PC-3 (cell line): Measurements from ENCODE around the gene ANKRD40. TPM values are rescaled to one million over a fixed set of nuclear protein-coding genes. Genes with fewer than 3 reads are reported as not detected.

Experiments used
- ATAC-seq: fragments of 200-7000 bp; cut with Tn5 transposase; 2 replicates; pipeline ENCODE4 v1.9.1; 2020; ENCODE audit warnings: mild to moderate bottlenecking, moderate library complexity
- BruUV-seq: library from RNA; stranded (reverse); fragments of 400-500 nt; replicated peaks from 2 replicates; lab custom pipeline; 2021; lab: Mats Ljungman, UMichigan
- CTCF ChIA-PET: fragments of 300-600 bp; sonication (Branson Sonifier 250); formaldehyde crosslinking; loops from one replicate; lab custom pipeline; 2022; ENCODE audit warnings: antibody characterized with exemption; lab: Charles Lee
- POLR2A ChIA-PET: fragments of 300-600 bp; sonication (Branson Sonifier 250); formaldehyde crosslinking; loops from one replicate; lab custom pipeline; 2022; ENCODE audit warnings: antibody characterized with exemption; ENCODE audit not compliant: unreplicated experiment; lab: Charles Lee
- DNase-seq: peaks from one replicate; pipeline ENCODE4 v3.0.0-alpha.2; 2015
- H2AFZ ChIP-seq: fragments of 300-600 bp; sonication (generic); 2 replicates; pipeline ENCODE4 v1.6.0; 2016; ENCODE audit warnings: antibody characterized with exemption, low read length
- H3F3A ChIP-seq: fragments of 300-600 bp; sonication (generic); one replicate; pipeline ENCODE4 v1.6.0; 2017; ENCODE audit warnings: antibody characterized with exemption, low read length, control low read depth, mild to moderate bottlenecking; ENCODE audit not compliant: unreplicated experiment
- H3K27ac ChIP-seq: fragments of 300-600 bp; sonication (generic); 2 replicates; pipeline ENCODE4 v1.5.1; 2016; ENCODE audit warnings: mild to moderate bottlenecking, low read length
- H3K27me3 ChIP-seq: fragments of 300-600 bp; sonication (generic); 2 replicates; pipeline ENCODE4 v1.6.1; 2016; ENCODE audit warnings: low read length, mixed read lengths
- H3K36me3 ChIP-seq: fragments of 300-600 bp; sonication (generic); 2 replicates; pipeline ENCODE4 v1.6.1; 2016; ENCODE audit warnings: low read depth, mixed run types, low read length, mixed read lengths
- H3K4me1 ChIP-seq: fragments of 300-600 bp; sonication (generic); 2 replicates; pipeline ENCODE4 v1.5.1; 2016; ENCODE audit warnings: low read length; ENCODE audit not compliant: insufficient read depth
- H3K4me2 ChIP-seq: fragments of 300-600 bp; sonication (generic); 2 replicates; pipeline ENCODE4 v1.6.0; 2016; ENCODE audit warnings: low read length
- H3K4me3 ChIP-seq: fragments of 300-600 bp; sonication (generic); 2 replicates; pipeline ENCODE4 v1.5.1; 2016; ENCODE audit warnings: mild to moderate bottlenecking, low read length, mixed read lengths
- H3K79me2 ChIP-seq: fragments of 300-600 bp; sonication (generic); 2 replicates; pipeline ENCODE4 v1.6.1; 2017; ENCODE audit warnings: low read length, mixed read lengths
- H3K9ac ChIP-seq: fragments of 300-600 bp; sonication (generic); 2 replicates; pipeline ENCODE4 v1.6.0; 2016; ENCODE audit warnings: mild to moderate bottlenecking, low read length
- H3K9me2 ChIP-seq: fragments of 300-600 bp; sonication (generic); replicated peaks from 2 replicates; pipeline ENCODE4 v1.6.1; 2016; ENCODE audit warnings: mixed run types, low read length, mixed read lengths
- H3K9me3 ChIP-seq: fragments of 300-600 bp; sonication (generic); 2 replicates; pipeline ENCODE4 v1.6.1; 2016; ENCODE audit warnings: low read length, mixed read lengths
- H4K20me1 ChIP-seq: fragments of 300-600 bp; sonication (generic); 2 replicates; pipeline ENCODE4 v1.6.1; 2016; ENCODE audit warnings: low read length, mixed read lengths
- CTCF ChIP-seq: fragments of 300-600 bp; sonication (generic); conservative IDR thresholded peaks from 2 replicates; pipeline ENCODE4 v1.5.1; 2017; ENCODE audit warnings: antibody characterized with exemption, low read depth, mild to moderate bottlenecking, low read length
- EZH2 ChIP-seq: fragments of 300-600 bp; sonication (generic); IDR thresholded peaks from one replicate; pipeline ENCODE4 v1.6.1; 2017; ENCODE audit warnings: antibody characterized with exemption, mild to moderate bottlenecking, low read length; ENCODE audit not compliant: unreplicated experiment
- EZH2phosphoT487 ChIP-seq: fragments of 300-600 bp; sonication (generic); IDR thresholded peaks from 2 replicates; pipeline ENCODE4 v1.6.1; 2018; ENCODE audit warnings: mild to moderate bottlenecking, antibody characterized with exemption, low read length, borderline replicate concordance
- intact Hi-C: fragments of 100-400 bp; cut with micrococcal nuclease; formaldehyde crosslinking; loops from 2 replicates; pipeline ENCODE4 v1.9.0; 2023
- total RNA-seq: library from RNA; depleted of rRNA; stranded (reverse); fragments of >200 nt; gene quantifications from 2 replicates; pipeline ENCODE4 v1.2.3, GENCODE V29; 2014

Gene ANKRD40
- total RNA-seq, 1 experiment from 2014 or later = 44.2 TPM

- peaks cover 5% of the 10 kb centered on the region for H3F3A ChIP-seq
- ChIA-PET CTCF (interaction anchor here (0.6 kb wide), 1 partner anchor 30 kb away, joined by 3 read pairs; no protein-coding TSS in a partner anchor), POLR2A (interaction anchor here (0.6 kb wide), 1 partner anchor 34 kb away, joined by 17 read pairs; no protein-coding TSS in a partner anchor)
- DNase-seq (no peak), ATAC-seq (no peak)
- peaks cover 81% of the 10 kb centered on the region for H3K79me2 ChIP-seq
- H3K9ac ChIP-seq = no peak overlapping the region
- TF ChIP-seq CTCF = no peak
- no peak for TF ChIP-seq EZH2
- no peak for TF ChIP-seq EZH2phosphoT487
- peaks cover 27% of the 10 kb centered on the region for H3K36me3 ChIP-seq
- H3K27me3 ChIP-seq = no peaks in the 10 kb centered on the region
- H3K4me1 ChIP-seq = peaks cover 48% of the 10 kb centered on the region
- no peak overlapping the region for H2AFZ ChIP-seq
- no peak overlapping the region for H3K4me2 ChIP-seq
- no peaks in the 10 kb centered on the region for H4K20me1 ChIP-seq
- H3K27ac ChIP-seq = no peak overlapping the region
- no peaks in the 10 kb centered on the region for H3K9me3 ChIP-seq
- intact Hi-C loops = no loop called here
- H3K9me2 ChIP-seq = no peaks in the 10 kb centered on the region
- no peak overlapping the region for H3K4me3 ChIP-seq
- BruUV-seq = no TSS peak
These were observed 4.6 kb downstream of the ANKRD40 start for GRCh38 chr17:50703162-50703561.

GRCh38 chr17:50699410-50699809 is 8.3 kb downstream of the ANKRD40 start:
- Histone ChIP-seq H3K27me3 (no peaks in the 10 kb centered on the region), H3K4me1 (peaks cover 80% of the 10 kb centered on the region), H3K9me2 (no peaks in the 10 kb centered on the region), H3K36me3 (peaks cover 55% of the 10 kb centered on the region), H3K4me3 (peak overlapping the region; percentile 36), H3K79me2 (peaks cover 65% of the 10 kb centered on the region), H3F3A (peaks cover 5% of the 10 kb centered on the region), H3K27ac (peak overlapping the region; percentile 87), H3K4me2 (peak overlapping the region; percentile 82), H3K9me3 (no peaks in the 10 kb centered on the region), H4K20me1 (no peaks in the 10 kb centered on the region), H3K9ac (peak overlapping the region; percentile 27), H2AFZ (no peak overlapping the region)
- BruUV-seq = no TSS peak
- intact Hi-C loops = loop anchor here (5.0 kb wide), 1 partner anchor 143 kb away; no protein-coding TSS in a partner anchor
- TF ChIP-seq EZH2 (no peak), EZH2phosphoT487 (no peak), CTCF (no peak)
- CTCF ChIA-PET = no interaction called here
- POLR2A ChIA-PET = no interaction called here
- DNase-seq (peak; percentile 96), ATAC-seq (peak; percentile 80)

- intact Hi-C loops = loop anchor here (5.0 kb wide), 1 partner anchor 145 kb away; no protein-coding TSS in a partner anchor
- peak overlapping the region; percentile 82 for H3K4me2 ChIP-seq
- DNase-seq (peak; percentile 61), ATAC-seq (no peak)
- H3K27me3 ChIP-seq = no peaks in the 10 kb centered on the region
- H2AFZ ChIP-seq = no peak overlapping the region
- H3K4me1 ChIP-seq = peaks cover 88% of the 10 kb centered on the region
- H3K4me3 ChIP-seq = no peak overlapping the region
- TF ChIP-seq CTCF (peak; percentile 73), EZH2phosphoT487 (no peak)
- CTCF ChIA-PET = interaction anchor here (0.6 to 1.0 kb wide), 4 partner anchors 49 to 145 kb away, joined by 3 to 4 read pairs (median 3); no protein-coding TSS in a partner anchor
- peaks cover 51% of the 10 kb centered on the region for H3K79me2 ChIP-seq
- H3K9me3 ChIP-seq = no peaks in the 10 kb centered on the region
- H3K27ac ChIP-seq = peak overlapping the region; percentile 87
- H3F3A ChIP-seq = peaks cover 13% of the 10 kb centered on the region
- 0 out of 2 replicates have a peak overlapping the region, but pooled peaks have one; percentile 27 for H3K9ac ChIP-seq
- H4K20me1 ChIP-seq = no peaks in the 10 kb centered on the region
- H3K9me2 ChIP-seq = no peaks in the 10 kb centered on the region
- BruUV-seq = no TSS peak
- peaks cover 47% of the 10 kb centered on the region for H3K36me3 ChIP-seq
- POLR2A ChIA-PET = no interaction called here
These were observed 9.9 kb downstream of the ANKRD40 start for GRCh38 chr17:50697663-50698272.
